ENCODE data around the gene PRKCSH.

Gene PRKCSH

GRCh38 chr19:11479090-11479897 lies 43.9 kb downstream of the PRKCSH start:
- DNase-seq = no peak

- DNase-seq = no peak
Measured at GRCh38 chr19:11479898-11480714, 44.7 kb downstream of the PRKCSH start.

GRCh38 chr19:11480715-11481533 lies 45.5 kb downstream of the PRKCSH start, which contains the start of gene ELAVL3:
Gene ELAVL3, minus strand, starts transcription at chr19:11481046. Its CDS starts 438 bp downstream, at chr19:11480608.
- no peak for DNase-seq

GRCh38 chr19:11481534-11482383 lies 46.3 kb downstream of the PRKCSH start:
- peak; percentile 46 for DNase-seq

- peak; percentile 74 for DNase-seq
Measured at GRCh38 chr19:11482384-11483050, 47.1 kb downstream of the PRKCSH start.

- no peak for DNase-seq
Measured at GRCh38 chr19:11483366-11484111, 48.1 kb downstream of the PRKCSH start.

GRCh38 chr19:11485245-11485837 lies 49.9 kb downstream of the PRKCSH start:
- no peak for DNase-seq

GRCh38 chr19:11486661-11487503 lies 51.4 kb downstream of the PRKCSH start:
- no peak for DNase-seq

GRCh38 chr19:11489378-11489777 lies 53.9 kb downstream of the PRKCSH start:
- DNase-seq = no peak

GRCh38 chr19:11494634-11495285 lies 59.3 kb downstream of the PRKCSH start:
- no peak for DNase-seq

GRCh38 chr19:11495481-11495880 lies 60.0 kb downstream of the PRKCSH start:
- no peak for DNase-seq

GRCh38 chr19:11495885-11496284 lies 60.5 kb downstream of the PRKCSH start:
- DNase-seq = no peak

- DNase-seq = peak; percentile 55
Measured at GRCh38 chr19:11496391-11497163, 61.1 kb downstream of the PRKCSH start.

GRCh38 chr19:11499220-11499726 lies 63.8 kb downstream of the PRKCSH start:
- DNase-seq = no peak

GRCh38 chr19:11499890-11500420 lies 64.5 kb downstream of the PRKCSH start:
- no peak for DNase-seq
